GM12878 (cell line): ENCODE results near the gene RANBP3. TPM values are rescaled to one million over a fixed set of nuclear protein-coding genes. Genes with fewer than 3 reads are reported as not detected.

Source experiments
- ATAC-seq: fragments of 200-7000 bp; cut with Tn5 transposase; 3 replicates; pipeline ENCODE4 v1.9.1; 2020; ENCODE audit warnings: mild to moderate bottlenecking, moderate library complexity
- BruUV-seq: library from RNA; stranded (reverse); fragments of 400-500 nt; replicated peaks from 2 replicates; lab custom pipeline; 2021; lab: Mats Ljungman, UMichigan
- CTCF ChIA-PET: fragments of 300-600 bp; sonication (Branson Sonifier 250); formaldehyde crosslinking; extraction: SDS; loops from one replicate; lab custom pipeline; 2021; ENCODE audit warnings: inconsistent platforms; lab: Yijun Ruan, JAX
- POLR2A ChIA-PET: fragments of 350-600 bp; formaldehyde crosslinking; extraction: SDS; loops from one replicate; lab custom pipeline; 2021; ENCODE audit warnings: inconsistent platforms; lab: Charles Lee
- RAD21 ChIA-PET: fragments of 300-600 bp; sonication (Branson Sonifier 250); formaldehyde crosslinking; loops from one replicate; lab custom pipeline; 2023; ENCODE audit warnings: antibody characterized with exemption; ENCODE audit not compliant: unreplicated experiment; lab: Charles Lee
- SMC1A ChIA-PET: fragments of 300-600 bp; sonication (Branson Sonifier 250); formaldehyde crosslinking; loops from one replicate; lab custom pipeline; 2023; ENCODE audit not compliant: unreplicated experiment, uncharacterized antibody; lab: Charles Lee
- DNase-seq: peaks from one replicate; pipeline ENCODE4 v3.0.0-alpha.2; 2011; ENCODE audit warnings: low read depth, low spot score
- FAIRE-seq: peaks from 3 replicates; lab custom pipeline; 2011; peaks lifted over from hg19 to GRCh38; lab: Jason Lieb, UNC
- H2AFZ ChIP-seq: 2 replicates; pipeline ENCODE4 v1.6.0; 2011; ENCODE audit warnings: low read depth, low read length, control low read depth; ENCODE audit not compliant: control insufficient read depth
- H3K27ac ChIP-seq: 2 replicates; pipeline ENCODE4 v1.5.1; 2011; ENCODE audit warnings: control low read depth; ENCODE audit not compliant: control insufficient read depth, insufficient read depth
- H3K27me3 ChIP-seq, 2 experiments: replicated peaks in 1 of 2; 2 replicates each; pipeline versions ENCODE4 v1.6.0 to v1.6.1; 2011; ENCODE audit warnings: low read length in 1 of 2; ENCODE audit not compliant: control insufficient read depth in 2 of 2, insufficient read depth in 2 of 2
- H3K36me3 ChIP-seq, 2 experiments: 2 replicates each; pipeline ENCODE4 v1.5.1; 2011; ENCODE audit warnings: low read length in 1 of 2; ENCODE audit not compliant: control insufficient read depth in 2 of 2, insufficient read depth in 2 of 2
- H3K4me1 ChIP-seq: 2 replicates; pipeline ENCODE4 v1.6.1; 2011; ENCODE audit warnings: mild to moderate bottlenecking, low read length, moderate library complexity, mixed read lengths; ENCODE audit not compliant: control insufficient read depth, insufficient read depth
- H3K4me2 ChIP-seq: 2 replicates; pipeline ENCODE4 v1.6.0; 2011; ENCODE audit warnings: control low read depth; ENCODE audit not compliant: control insufficient read depth, insufficient read depth
- H3K4me3 ChIP-seq: fragments of 200-600 bp; sonication (generic); 2 replicates; pipeline ENCODE4 v1.5.1; 2016
- H3K79me2 ChIP-seq: 2 replicates; pipeline ENCODE4 v1.6.0; 2011; ENCODE audit warnings: low read length; ENCODE audit not compliant: control insufficient read depth, insufficient read depth
- H3K9ac ChIP-seq: 2 replicates; pipeline ENCODE4 v1.8.0; 2011; ENCODE audit warnings: low read length, control low read depth, mixed read lengths; ENCODE audit not compliant: control insufficient read depth, insufficient read depth
- H3K9me3 ChIP-seq: replicated peaks from 3 replicates; pipeline ENCODE4 v1.5.1; 2011; ENCODE audit warnings: mild to moderate bottlenecking, low read length; ENCODE audit not compliant: control insufficient read depth, insufficient read depth
- H4K20me1 ChIP-seq: 2 replicates; pipeline ENCODE4 v1.6.0; 2011; ENCODE audit not compliant: control insufficient read depth, insufficient read depth
- RELA ChIP-seq: fragments of 450-650 bp; IDR thresholded peaks from 2 replicates; pipeline ENCODE4 v1.8.0; 2014; ENCODE audit warnings: borderline replicate concordance; ENCODE audit not compliant: partially characterized antibody
- ZNF384 ChIP-seq: IDR thresholded peaks from 2 replicates; pipeline ENCODE4 v1.6.1; 2012; ENCODE audit warnings: low read depth, mild to moderate bottlenecking, low read length, improper control_type of control experiment, borderline replicate concordance
- WGBS: methylation state at CpG from one replicate; pipeline ENCODE4 v1.1.6; 2016; ENCODE audit warnings: low lambda C conversion rate; ENCODE audit not compliant: insufficient replicate concordance, insufficient coverage; ENCODE audit errors: missing lambda C conversion rate; 5-methylcytosine and 5-hydroxymethylcytosine counted together
- in situ Hi-C: fragments of 300-500 bp; cut with MboI; formaldehyde crosslinking; loops from 9 replicates; pipeline ENCODE4 v1.14.3; 2018; ENCODE audit warnings: mixed read lengths
- intact Hi-C: fragments of 100-400 bp; cut with micrococcal nuclease; formaldehyde crosslinking; loops from one replicate; pipeline ENCODE4 v1.14.2; 2022; ENCODE audit not compliant: unreplicated experiment
- polyA plus RNA-seq, 11 experiments: library from polyadenylated mRNA; depleted of rRNA in 4 of 11; unstranded in 6 of 11; stranded (reverse) in 5 of 11; fragments of >200 nt; fragmentation: Nextera tagmentation in 4 of 11; fragmentation: Illumina TruSeq in 1 of 11; extraction: Ambion mirVana in 4 of 11; extraction: Trizol in 1 of 11; gene quantifications; 1 replicate in 1 of 11; 2 replicates in 10 of 11; pipeline versions ENCODE4 v1.2.1 to v1.2.3, GENCODE V29; 2011 to 2016; ENCODE audit warnings: inconsistent platforms in 2 of 11, missing spikeins in 2 of 11, low read depth in 1 of 11
- total RNA-seq, 4 experiments: library from RNA; depleted of rRNA in 3 of 4; stranded (reverse); fragments of >200 nt in 3 of 4; fragmentation: Illumina TruSeq in 1 of 4; extraction: Trizol in 1 of 4; gene quantifications; 2 replicates each; pipeline versions ENCODE4 v1.2.1 to v1.2.3, GENCODE V29; 2013 to 2021
- TF ChIP-seq, protein P1 (sequence below): fragments of 450-650 bp; IDR thresholded peaks from 2 replicates; pipeline ENCODE4 v1.6.1; 2018; ENCODE audit warnings: mild to moderate bottlenecking, low read depth, moderate library complexity; ENCODE audit not compliant: partially characterized antibody

RANBP3 gene
- total and polyA plus RNA-seq, 10 of the 15 experiments (the other 5 are each of a cell fraction or from before 2014, with no cell fraction given) = 1.1 to 81.6 (median 60.0) TPM

DNA sequence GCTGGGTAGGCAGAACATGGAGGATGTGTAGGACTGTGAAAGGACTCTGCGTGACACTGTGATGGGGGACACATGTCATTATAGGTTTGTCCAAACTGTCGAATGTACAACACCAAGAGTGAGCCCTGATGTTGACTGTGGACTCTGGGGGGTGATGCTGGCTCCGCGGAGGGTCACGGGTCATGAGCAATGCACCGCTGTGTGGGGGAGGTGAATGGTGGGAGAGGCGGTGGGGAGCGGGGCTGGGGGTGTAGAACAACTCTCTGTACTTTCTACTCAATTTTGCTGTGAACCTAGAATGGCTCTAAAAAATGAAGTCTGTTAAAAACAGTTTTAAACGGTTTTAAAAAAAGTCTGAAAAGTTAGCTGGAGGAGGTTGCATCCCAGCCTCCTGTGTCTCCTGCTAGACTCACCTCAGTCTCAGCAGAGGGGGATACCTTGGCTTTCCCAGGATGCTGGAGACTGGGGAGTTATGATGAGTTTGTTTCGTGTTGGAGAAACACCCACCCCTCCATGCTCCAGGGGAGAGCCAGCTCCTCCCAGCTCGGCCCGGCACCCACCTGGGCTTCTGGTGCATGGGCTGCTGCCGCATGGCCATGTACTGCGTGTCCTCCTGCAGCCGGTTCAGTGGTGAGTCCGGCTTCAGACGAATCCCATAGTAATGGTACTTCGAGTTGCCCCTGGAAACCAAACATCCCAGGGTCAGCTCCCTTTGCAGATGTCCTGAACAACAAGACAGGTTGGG lies 34.7 kb upstream of the RANBP3 start:
- ATAC-seq (no peak), FAIRE-seq (no peak), DNase-seq (no peak)
- H3K9me3 ChIP-seq = no peaks in the 10 kb centered on the region
- ChIA-PET POLR2A (no interaction called here), CTCF (interaction anchor here (1.5 to 3.1 kb wide), 2 partner anchors 10 to 45 kb away, joined by 6 to 14 read pairs; no protein-coding TSS in a partner anchor), RAD21 (interaction anchor here (1.6 kb wide), 1 partner anchor 10 kb away, joined by 3 read pairs; no protein-coding TSS in a partner anchor), SMC1A (no interaction called here)
- WGBS = 70% methylated on average over 18 of the region's 18 CpGs
- TF ChIP-seq, protein P1, sequence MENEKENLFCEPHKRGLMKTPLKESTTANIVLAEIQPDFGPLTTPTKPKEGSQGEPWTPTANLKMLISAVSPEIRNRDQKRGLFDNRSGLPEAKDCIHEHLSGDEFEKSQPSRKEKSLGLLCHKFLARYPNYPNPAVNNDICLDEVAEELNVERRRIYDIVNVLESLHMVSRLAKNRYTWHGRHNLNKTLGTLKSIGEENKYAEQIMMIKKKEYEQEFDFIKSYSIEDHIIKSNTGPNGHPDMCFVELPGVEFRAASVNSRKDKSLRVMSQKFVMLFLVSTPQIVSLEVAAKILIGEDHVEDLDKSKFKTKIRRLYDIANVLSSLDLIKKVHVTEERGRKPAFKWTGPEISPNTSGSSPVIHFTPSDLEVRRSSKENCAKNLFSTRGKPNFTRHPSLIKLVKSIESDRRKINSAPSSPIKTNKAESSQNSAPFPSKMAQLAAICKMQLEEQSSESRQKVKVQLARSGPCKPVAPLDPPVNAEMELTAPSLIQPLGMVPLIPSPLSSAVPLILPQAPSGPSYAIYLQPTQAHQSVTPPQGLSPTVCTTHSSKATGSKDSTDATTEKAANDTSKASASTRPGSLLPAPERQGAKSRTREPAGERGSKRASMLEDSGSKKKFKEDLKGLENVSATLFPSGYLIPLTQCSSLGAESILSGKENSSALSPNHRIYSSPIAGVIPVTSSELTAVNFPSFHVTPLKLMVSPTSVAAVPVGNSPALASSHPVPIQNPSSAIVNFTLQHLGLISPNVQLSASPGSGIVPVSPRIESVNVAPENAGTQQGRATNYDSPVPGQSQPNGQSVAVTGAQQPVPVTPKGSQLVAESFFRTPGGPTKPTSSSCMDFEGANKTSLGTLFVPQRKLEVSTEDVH = no peak
- TF ChIP-seq RELA (no peak), ZNF384 (no peak)
- H3K36me3 ChIP-seq = no peaks in the 10 kb centered on the region
- H4K20me1 ChIP-seq = no peaks in the 10 kb centered on the region
- H3K79me2 ChIP-seq = no peaks in the 10 kb centered on the region
- in situ Hi-C loops = no loop called here
- no peak overlapping the region for H3K4me3 ChIP-seq
- H3K9ac ChIP-seq = no peak overlapping the region
- no peak overlapping the region for H2AFZ ChIP-seq
- BruUV-seq = no TSS peak
- H3K4me2 ChIP-seq = no peak overlapping the region
- no peaks in the 10 kb centered on the region for H3K4me1 ChIP-seq
- H3K27me3 ChIP-seq = 0 out of 4 replicates have a peak, but pooled peaks cover 0 to 2% of the 10 kb centered on the region in 2 experiments
- intact Hi-C loops = no loop called here
- H3K27ac ChIP-seq = no peak overlapping the region
